HepG2 (cell line): ENCODE results near the gene REEP3. TPM values are rescaled to one million over a fixed set of nuclear protein-coding genes. Genes with fewer than 3 reads are reported as not detected.

ENCODE experiments used
- ISL2 ChIP-seq: sonication (generic); formaldehyde crosslinking; IDR thresholded peaks from 2 replicates; pipeline ENCODE4 v1.5.0; 2020; ENCODE audit warnings: missing genetic modification reagents
- MEF2D ChIP-seq: sonication (generic); formaldehyde crosslinking; IDR thresholded peaks from 2 replicates; pipeline ENCODE4 v1.5.1; 2020; ENCODE audit warnings: mild to moderate bottlenecking, missing genetic modification reagents
- NFE2L1 ChIP-seq: sonication (generic); formaldehyde crosslinking; IDR thresholded peaks from 2 replicates; pipeline ENCODE4 v1.4.0; 2020; ENCODE audit warnings: missing genetic modification reagents, mild to moderate bottlenecking, borderline replicate concordance
- SRSF1 ChIP-seq: fragments of 200-400 bp; formaldehyde crosslinking; optimal IDR thresholded peaks from 2 replicates; pipeline ENCODE3; 2017; ENCODE audit warnings: mild to moderate bottlenecking, low read depth, low read length, moderate library complexity
- ZNF558 ChIP-seq: sonication (generic); formaldehyde crosslinking; IDR thresholded peaks from 2 replicates; pipeline ENCODE4 v1.9.0; 2022; ENCODE audit warnings: mild to moderate bottlenecking, missing genetic modification reagents, borderline replicate concordance
- ZNF768 ChIP-seq: sonication (generic); formaldehyde crosslinking; IDR thresholded peaks from 2 replicates; pipeline ENCODE4 v1.4.0; 2020; ENCODE audit warnings: missing genetic modification reagents
- polyA plus RNA-seq, 8 experiments: library from polyadenylated mRNA; depleted of rRNA in 3 of 8; stranded (reverse) in 7 of 8; unstranded in 1 of 8; fragments of >200 nt; fragmentation: Illumina TruSeq in 4 of 8; extraction: Trizol in 4 of 8; gene quantifications; 2 replicates each; pipeline versions ENCODE4 v1.2.1 to v1.2.3, GENCODE V29; 2011 to 2016; ENCODE audit warnings: low read depth in 4 of 8, missing spikeins in 1 of 8, mixed read lengths in 1 of 8; ENCODE audit not compliant: insufficient read depth in 1 of 8
- total RNA-seq, 5 experiments: library from RNA; depleted of rRNA; stranded (reverse); fragments of >200 nt; fragmentation: Illumina TruSeq; extraction: Trizol; gene quantifications; 2 replicates each; pipeline ENCODE4 v1.2.3, GENCODE V29; 2016; ENCODE audit warnings: low read depth in 1 of 5
- TF ChIP-seq, protein P1 (sequence below), 2 experiments: sonication (generic) in 1 of 2; formaldehyde crosslinking in 1 of 2; IDR thresholded peaks; 2 replicates each; pipeline versions ENCODE4 v1.5.1 to v1.6.1; 2011 to 2020; ENCODE audit warnings: borderline replicate concordance in 1 of 2, low read depth in 1 of 2, low read length in 1 of 2, mild to moderate bottlenecking in 1 of 2, missing genetic modification reagents in 1 of 2, moderate library complexity in 1 of 2
- TF ChIP-seq, protein P2 (sequence below): sonication (generic); formaldehyde crosslinking; IDR thresholded peaks from 2 replicates; pipeline ENCODE4 v1.4.0; 2020; ENCODE audit warnings: missing genetic modification reagents, mild to moderate bottlenecking, borderline replicate concordance
- TF ChIP-seq, protein P3 (sequence below), 2 experiments: sonication (generic) in 1 of 2; formaldehyde crosslinking in 1 of 2; IDR thresholded peaks; 2 replicates each; pipeline versions ENCODE4 v1.6.1 to v1.9.0; 2014 to 2022; ENCODE audit warnings: antibody characterized with exemption in 1 of 2, borderline replicate concordance in 1 of 2, inconsistent platforms in 1 of 2, low read depth in 1 of 2, missing genetic modification reagents in 1 of 2
- TF ChIP-seq, protein P4 (sequence below): sonication (generic); formaldehyde crosslinking; conservative IDR thresholded peaks from 2 replicates; pipeline ENCODE4 v1.4.0; 2020; ENCODE audit warnings: missing genetic modification reagents
- TF ChIP-seq, protein P5 (sequence below): sonication (generic); formaldehyde crosslinking; IDR thresholded peaks from 2 replicates; pipeline ENCODE4 v1.5.0; 2020; ENCODE audit warnings: missing genetic modification reagents

REEP3 gene
- total and polyA plus RNA-seq, 2 of the 13 experiments (the other 11 are each of a cell fraction or from before 2014, with no cell fraction given), result 7.1 to 31.4 TPM

DNA sequence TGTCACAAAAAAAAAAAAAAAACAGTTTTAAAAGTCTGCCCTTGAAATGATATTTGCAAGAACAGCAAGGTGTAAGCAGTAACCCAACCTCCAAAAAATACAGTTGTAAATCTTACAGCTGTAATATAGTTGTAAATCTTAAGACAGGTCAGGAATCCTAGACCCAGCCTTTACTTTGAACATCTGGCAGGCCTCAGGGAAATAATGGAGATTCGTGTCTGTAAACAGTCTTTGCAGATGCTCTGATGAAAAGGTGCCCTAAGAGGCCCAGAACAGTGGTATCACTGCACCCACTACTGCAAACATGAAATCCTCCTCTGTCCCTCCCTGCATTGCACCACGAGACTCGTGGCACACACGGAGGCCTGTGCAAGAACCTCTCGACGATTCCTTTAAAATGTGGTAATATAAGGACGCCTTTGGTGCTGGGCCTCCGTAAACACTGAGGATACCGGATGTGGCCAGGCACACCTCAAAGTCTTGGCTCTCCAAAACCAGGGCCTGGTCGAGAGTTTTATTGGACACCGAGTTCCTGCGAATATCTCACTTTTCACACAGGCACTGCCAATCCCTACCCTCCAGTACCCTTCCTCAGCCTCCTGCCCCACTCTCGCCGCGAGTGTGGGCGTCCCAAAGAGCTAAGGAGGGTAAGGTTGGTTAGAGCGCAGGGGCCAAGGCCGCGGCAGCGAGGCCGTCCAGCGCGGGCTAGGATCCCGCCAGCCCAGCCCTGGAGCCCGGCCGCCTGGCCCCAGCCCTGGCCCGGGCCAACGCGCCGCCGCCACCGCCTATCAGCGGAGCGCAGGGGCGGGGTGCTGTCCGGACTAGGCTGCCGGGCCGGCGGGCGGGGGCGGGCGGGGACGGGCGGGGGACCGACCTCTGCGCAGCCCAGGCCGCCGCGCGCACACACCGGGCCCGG is at the start of gene REEP3 (continued):
- TF ChIP-seq, protein P1, sequence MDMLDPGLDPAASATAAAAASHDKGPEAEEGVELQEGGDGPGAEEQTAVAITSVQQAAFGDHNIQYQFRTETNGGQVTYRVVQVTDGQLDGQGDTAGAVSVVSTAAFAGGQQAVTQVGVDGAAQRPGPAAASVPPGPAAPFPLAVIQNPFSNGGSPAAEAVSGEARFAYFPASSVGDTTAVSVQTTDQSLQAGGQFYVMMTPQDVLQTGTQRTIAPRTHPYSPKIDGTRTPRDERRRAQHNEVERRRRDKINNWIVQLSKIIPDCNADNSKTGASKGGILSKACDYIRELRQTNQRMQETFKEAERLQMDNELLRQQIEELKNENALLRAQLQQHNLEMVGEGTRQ (IDR thresholded peaks at IDR 0.05; ENCODE audit: low read depth, low read length), result no peak
- TF ChIP-seq, protein P1 (CRISPR knock-in tag; IDR thresholded peaks at IDR 0.05; ENCODE audit: borderline replicate concordance), result no peak
- no peak for TF ChIP-seq SRSF1
- TF ChIP-seq ZNF558, result no peak
- TF ChIP-seq NFE2L1 (CRISPR knock-in tag), result no peak
- TF ChIP-seq MEF2D, result 0 out of 2 replicates have a peak, but pooled peaks have one; percentile 9
- TF ChIP-seq, protein P2, sequence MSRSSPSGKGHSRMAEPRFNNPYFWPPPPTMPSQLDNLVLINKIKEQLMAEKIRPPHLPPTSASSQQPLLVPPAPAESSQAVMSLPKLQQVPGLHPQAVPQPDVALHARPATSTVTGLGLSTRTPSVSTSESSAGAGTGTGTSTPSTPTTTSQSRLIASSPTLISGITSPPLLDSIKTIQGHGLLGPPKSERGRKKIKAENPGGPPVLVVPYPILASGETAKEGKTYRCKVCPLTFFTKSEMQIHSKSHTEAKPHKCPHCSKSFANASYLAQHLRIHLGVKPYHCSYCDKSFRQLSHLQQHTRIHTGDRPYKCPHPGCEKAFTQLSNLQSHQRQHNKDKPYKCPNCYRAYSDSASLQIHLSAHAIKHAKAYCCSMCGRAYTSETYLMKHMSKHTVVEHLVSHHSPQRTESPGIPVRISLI (CRISPR knock-in tag), result no peak
- TF ChIP-seq, protein P3, sequence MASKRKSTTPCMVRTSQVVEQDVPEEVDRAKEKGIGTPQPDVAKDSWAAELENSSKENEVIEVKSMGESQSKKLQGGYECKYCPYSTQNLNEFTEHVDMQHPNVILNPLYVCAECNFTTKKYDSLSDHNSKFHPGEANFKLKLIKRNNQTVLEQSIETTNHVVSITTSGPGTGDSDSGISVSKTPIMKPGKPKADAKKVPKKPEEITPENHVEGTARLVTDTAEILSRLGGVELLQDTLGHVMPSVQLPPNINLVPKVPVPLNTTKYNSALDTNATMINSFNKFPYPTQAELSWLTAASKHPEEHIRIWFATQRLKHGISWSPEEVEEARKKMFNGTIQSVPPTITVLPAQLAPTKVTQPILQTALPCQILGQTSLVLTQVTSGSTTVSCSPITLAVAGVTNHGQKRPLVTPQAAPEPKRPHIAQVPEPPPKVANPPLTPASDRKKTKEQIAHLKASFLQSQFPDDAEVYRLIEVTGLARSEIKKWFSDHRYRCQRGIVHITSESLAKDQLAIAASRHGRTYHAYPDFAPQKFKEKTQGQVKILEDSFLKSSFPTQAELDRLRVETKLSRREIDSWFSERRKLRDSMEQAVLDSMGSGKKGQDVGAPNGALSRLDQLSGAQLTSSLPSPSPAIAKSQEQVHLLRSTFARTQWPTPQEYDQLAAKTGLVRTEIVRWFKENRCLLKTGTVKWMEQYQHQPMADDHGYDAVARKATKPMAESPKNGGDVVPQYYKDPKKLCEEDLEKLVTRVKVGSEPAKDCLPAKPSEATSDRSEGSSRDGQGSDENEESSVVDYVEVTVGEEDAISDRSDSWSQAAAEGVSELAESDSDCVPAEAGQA (IDR thresholded peaks at IDR 0.05; ENCODE audit: low read depth), result no peak
- TF ChIP-seq, protein P3 (CRISPR knock-in tag; IDR thresholded peaks at IDR 0.05; ENCODE audit: borderline replicate concordance), result no peak
- TF ChIP-seq ISL2 (CRISPR knock-in tag), result no peak
- TF ChIP-seq, protein P4, sequence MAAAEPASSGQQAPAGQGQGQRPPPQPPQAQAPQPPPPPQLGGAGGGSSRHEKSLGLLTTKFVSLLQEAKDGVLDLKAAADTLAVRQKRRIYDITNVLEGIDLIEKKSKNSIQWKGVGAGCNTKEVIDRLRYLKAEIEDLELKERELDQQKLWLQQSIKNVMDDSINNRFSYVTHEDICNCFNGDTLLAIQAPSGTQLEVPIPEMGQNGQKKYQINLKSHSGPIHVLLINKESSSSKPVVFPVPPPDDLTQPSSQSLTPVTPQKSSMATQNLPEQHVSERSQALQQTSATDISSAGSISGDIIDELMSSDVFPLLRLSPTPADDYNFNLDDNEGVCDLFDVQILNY, result peak; percentile 58
- TF ChIP-seq ZNF768 (CRISPR knock-in tag), result peak; percentile 23; the same call in 1 of the 2 replicates
- TF ChIP-seq, protein P5, sequence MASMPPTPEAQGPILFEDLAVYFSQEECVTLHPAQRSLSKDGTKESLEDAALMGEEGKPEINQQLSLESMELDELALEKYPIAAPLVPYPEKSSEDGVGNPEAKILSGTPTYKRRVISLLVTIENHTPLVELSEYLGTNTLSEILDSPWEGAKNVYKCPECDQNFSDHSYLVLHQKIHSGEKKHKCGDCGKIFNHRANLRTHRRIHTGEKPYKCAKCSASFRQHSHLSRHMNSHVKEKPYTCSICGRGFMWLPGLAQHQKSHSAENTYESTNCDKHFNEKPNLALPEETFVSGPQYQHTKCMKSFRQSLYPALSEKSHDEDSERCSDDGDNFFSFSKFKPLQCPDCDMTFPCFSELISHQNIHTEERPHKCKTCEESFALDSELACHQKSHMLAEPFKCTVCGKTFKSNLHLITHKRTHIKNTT (CRISPR knock-in tag), result no peak
